Measurements from ENCODE around the gene NAALADL2. TPM values are rescaled to one million over a fixed set of nuclear protein-coding genes. Genes with fewer than 3 reads are reported as not detected.

Gene NAALADL2
- polyA plus RNA-seq, 2 of the 4 experiments (the other 2 are of a cell fraction), result 0.09 to 0.28 TPM

DNA sequence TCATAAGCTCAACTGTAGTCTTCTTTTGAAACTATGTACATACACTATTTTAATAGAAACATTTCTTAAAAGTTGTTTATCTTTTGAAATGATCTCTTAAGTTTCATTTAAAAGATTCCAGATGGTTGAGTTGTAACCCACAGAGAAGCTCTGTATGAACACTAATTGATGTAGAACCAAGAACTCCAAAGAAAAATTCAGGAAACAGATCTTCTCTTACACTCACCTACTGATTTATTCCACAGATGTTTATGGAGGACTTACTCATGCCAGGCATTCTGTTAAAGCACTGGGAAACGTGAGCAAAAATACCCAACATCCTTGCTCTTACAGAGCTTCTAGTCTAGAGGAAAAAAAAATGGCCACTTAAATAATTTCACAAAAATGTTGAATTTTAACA is 551.1 kb downstream of the NAALADL2 start:
- 20% methylated on average over 1 of the region's 1 CpG for WGBS (ENCODE audit: missing lambda C conversion rate)
- Histone ChIP-seq H3K27ac (no peak overlapping the region), H3K4me1 (no peaks in the 10 kb centered on the region), H3K9me3 (no peaks in the 10 kb centered on the region), H3K4me2 (no peak overlapping the region), H3K4me3 (no peak overlapping the region)
- FAIRE-seq (no peak), DNase-seq (ENCODE audit: low read depth in 1 of 2, low spot score in 1 of 2) (no peak), ATAC-seq (no peak)
- ChIA-PET POLR2A (no interaction called here), CTCF (interaction anchor here (0.7 kb wide), 1 partner anchor 62 kb away, joined by 3 read pairs; no protein-coding TSS in a partner anchor)
- TF ChIP-seq FOXS1 (CRISPR knock-in tag; IDR thresholded peaks at IDR 0.05), result no peak

DNA sequence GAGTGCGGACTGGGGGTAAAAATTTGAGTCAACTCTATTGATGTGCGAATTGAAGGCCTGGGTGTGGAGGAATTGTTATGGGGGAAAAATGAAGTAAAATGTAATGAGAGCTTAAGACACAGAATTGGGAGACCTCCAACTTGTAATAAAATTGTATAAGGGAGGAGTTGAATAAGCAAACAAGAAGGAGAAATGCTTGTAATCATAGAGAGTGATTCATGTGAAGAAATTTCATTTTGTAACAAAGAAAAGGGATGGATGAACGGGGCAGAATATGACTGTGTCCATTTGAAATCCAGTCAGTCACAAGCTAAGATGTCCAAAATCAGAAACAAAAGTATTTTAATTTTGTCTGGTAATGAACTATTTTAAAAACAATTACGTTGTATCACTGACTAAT is 552.3 kb downstream of the NAALADL2 start:
- no peak overlapping the region for H3K27ac ChIP-seq
- no peak for TF ChIP-seq CHD4 (IDR thresholded peaks at IDR 0.05; ENCODE audit: borderline replicate concordance)
- TF ChIP-seq ZFP36 (IDR thresholded peaks at IDR 0.05; ENCODE audit: borderline replicate concordance, partially characterized antibody), result no peak
- no peak for TF ChIP-seq HOXB5 (CRISPR knock-in tag; IDR thresholded peaks at IDR 0.05)
- no peak overlapping the region for H3K4me2 ChIP-seq
- WGBS (ENCODE audit: missing lambda C conversion rate), result 42% methylated on average over 4 of the region's 4 CpGs
- POLR2A ChIA-PET, result no interaction called here
- no peaks in the 10 kb centered on the region for H3K9me3 ChIP-seq
- ATAC-seq (no peak), DNase-seq (ENCODE audit: low read depth in 1 of 2, low spot score in 1 of 2) (no peak), FAIRE-seq (no peak)
- CTCF ChIA-PET, result no interaction called here
- no peaks in the 10 kb centered on the region for H3K4me1 ChIP-seq
- no peak overlapping the region for H3K4me3 ChIP-seq

DNA sequence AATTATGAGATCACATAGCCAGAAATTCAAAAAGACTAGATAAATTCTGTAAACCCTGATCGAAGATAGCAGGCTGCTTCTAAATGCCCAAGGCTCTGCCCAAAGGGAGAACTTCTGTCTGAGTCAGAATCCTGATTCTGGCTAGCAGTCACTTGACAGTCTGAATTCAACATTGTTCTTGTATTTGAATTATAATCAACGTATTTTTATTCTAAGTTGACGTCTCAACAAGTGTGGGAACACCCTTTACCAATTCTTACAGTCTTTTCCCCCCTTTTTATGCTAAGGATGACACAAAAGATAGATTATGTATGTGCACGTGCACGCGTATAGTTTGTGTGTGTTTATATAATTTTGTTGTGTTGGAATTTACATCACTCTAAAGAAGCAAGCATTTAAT is 552.8 kb downstream of the NAALADL2 start:
- Histone ChIP-seq H3K9me3 (no peaks in the 10 kb centered on the region), H3K4me2 (no peak overlapping the region), H3K4me3 (no peak overlapping the region), H3K4me1 (no peaks in the 10 kb centered on the region), H3K27ac (no peak overlapping the region)
- ATAC-seq, result no peak
- ChIA-PET CTCF (no interaction called here), POLR2A (no interaction called here)
- DNase-seq (ENCODE audit: low read depth in 1 of 2, low spot score in 1 of 2), result no peak
- FAIRE-seq, result no peak
- TF ChIP-seq HOXB13 (CRISPR knock-in tag; IDR thresholded peaks at IDR 0.05; ENCODE audit: low read depth), result no peak
- TF ChIP-seq RFX5 (IDR thresholded peaks at IDR 0.05), result no peak
- no peak for TF ChIP-seq RCOR1 (IDR thresholded peaks at IDR 0.05; ENCODE audit: low read depth, low read length)
- TF ChIP-seq JUN (IDR thresholded peaks at IDR 0.05), result no peak
- no peak for TF ChIP-seq POLR2AphosphoS2 (conservative IDR thresholded peaks at IDR 0.05; ENCODE audit: low read length)
- no peak for TF ChIP-seq CBX8 (IDR thresholded peaks at IDR 0.05)
- no peak for TF ChIP-seq JUNB (IDR thresholded peaks at IDR 0.05)
- TF ChIP-seq SREBF2 (IDR thresholded peaks at IDR 0.05), result no peak
- no peak for TF ChIP-seq MYC (IDR thresholded peaks at IDR 0.05; ENCODE audit: borderline replicate concordance, low read length)
- no peak for TF ChIP-seq PHF8 (IDR thresholded peaks at IDR 0.05; ENCODE audit: borderline replicate concordance, low read depth)
- no peak for TF ChIP-seq HDAC2 (IDR thresholded peaks at IDR 0.05)
- TF ChIP-seq KDM5A (IDR thresholded peaks at IDR 0.05), result no peak
- TF ChIP-seq, protein P1, sequence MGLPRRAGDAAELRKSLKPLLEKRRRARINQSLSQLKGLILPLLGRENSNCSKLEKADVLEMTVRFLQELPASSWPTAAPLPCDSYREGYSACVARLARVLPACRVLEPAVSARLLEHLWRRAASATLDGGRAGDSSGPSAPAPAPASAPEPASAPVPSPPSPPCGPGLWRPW (IDR thresholded peaks at IDR 0.05), result no peak
- TF ChIP-seq RNF2 (IDR thresholded peaks at IDR 0.05; ENCODE audit: borderline replicate concordance, low read depth), result no peak
- WGBS (ENCODE audit: missing lambda C conversion rate), result 53% methylated on average over 6 of the region's 6 CpGs

DNA sequence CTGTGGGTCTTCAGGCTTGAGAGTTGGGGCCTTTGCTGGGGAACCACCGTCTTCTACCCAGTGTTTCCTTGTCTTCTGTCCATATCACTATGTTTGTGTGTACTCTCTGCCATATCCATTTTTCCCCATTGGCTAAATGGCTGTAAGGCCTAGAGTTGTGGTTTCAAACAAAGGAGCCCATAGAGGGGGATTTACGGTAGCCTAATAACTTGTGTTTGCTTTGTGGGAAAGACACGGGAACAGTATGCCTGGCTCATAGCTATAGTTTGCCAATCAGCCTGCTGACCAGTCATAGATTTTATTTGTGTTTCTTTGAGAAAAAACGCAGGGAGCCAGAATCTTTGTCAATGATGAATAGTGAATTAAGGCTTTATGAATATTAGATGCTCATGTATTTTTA is 554.8 kb downstream of the NAALADL2 start:
- Histone ChIP-seq H3K4me2 (no peak overlapping the region), H3K4me3 (no peak overlapping the region), H3K27ac (no peak overlapping the region), H3K4me1 (no peaks in the 10 kb centered on the region), H3K9me3 (no peaks in the 10 kb centered on the region)
- WGBS (ENCODE audit: missing lambda C conversion rate), result 65% methylated on average over 4 of the region's 4 CpGs
- CTCF ChIA-PET, result no interaction called here
- ATAC-seq, result no peak
- POLR2A ChIA-PET, result no interaction called here
- FAIRE-seq, result no peak
- DNase-seq (ENCODE audit: low read depth in 1 of 2, low spot score in 1 of 2), result no peak
- TF ChIP-seq HEYL (CRISPR knock-in tag; IDR thresholded peaks at IDR 0.05) (no peak), HOXA7 (CRISPR knock-in tag; IDR thresholded peaks at IDR 0.05) (no peak), BHLHE40 (IDR thresholded peaks at IDR 0.05; ENCODE audit: low read depth, low read length) (no peak), FOSB (CRISPR knock-in tag; IDR thresholded peaks at IDR 0.05) (no peak), MAFK (IDR thresholded peaks at IDR 0.05; ENCODE audit: partially characterized antibody) (no peak), EHMT2 (IDR thresholded peaks at IDR 0.05; ENCODE audit: low read depth) (no peak), HOXB5 (CRISPR knock-in tag; IDR thresholded peaks at IDR 0.05) (no peak), MAZ (IDR thresholded peaks at IDR 0.05; ENCODE audit: borderline replicate concordance, low read depth, low read length) (no peak), HDAC2 (IDR thresholded peaks at IDR 0.05) (no peak)
- TF ChIP-seq, protein P2, sequence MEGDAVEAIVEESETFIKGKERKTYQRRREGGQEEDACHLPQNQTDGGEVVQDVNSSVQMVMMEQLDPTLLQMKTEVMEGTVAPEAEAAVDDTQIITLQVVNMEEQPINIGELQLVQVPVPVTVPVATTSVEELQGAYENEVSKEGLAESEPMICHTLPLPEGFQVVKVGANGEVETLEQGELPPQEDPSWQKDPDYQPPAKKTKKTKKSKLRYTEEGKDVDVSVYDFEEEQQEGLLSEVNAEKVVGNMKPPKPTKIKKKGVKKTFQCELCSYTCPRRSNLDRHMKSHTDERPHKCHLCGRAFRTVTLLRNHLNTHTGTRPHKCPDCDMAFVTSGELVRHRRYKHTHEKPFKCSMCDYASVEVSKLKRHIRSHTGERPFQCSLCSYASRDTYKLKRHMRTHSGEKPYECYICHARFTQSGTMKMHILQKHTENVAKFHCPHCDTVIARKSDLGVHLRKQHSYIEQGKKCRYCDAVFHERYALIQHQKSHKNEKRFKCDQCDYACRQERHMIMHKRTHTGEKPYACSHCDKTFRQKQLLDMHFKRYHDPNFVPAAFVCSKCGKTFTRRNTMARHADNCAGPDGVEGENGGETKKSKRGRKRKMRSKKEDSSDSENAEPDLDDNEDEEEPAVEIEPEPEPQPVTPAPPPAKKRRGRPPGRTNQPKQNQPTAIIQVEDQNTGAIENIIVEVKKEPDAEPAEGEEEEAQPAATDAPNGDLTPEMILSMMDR (IDR thresholded peaks at IDR 0.05), result no peak
- TF ChIP-seq, protein P3, sequence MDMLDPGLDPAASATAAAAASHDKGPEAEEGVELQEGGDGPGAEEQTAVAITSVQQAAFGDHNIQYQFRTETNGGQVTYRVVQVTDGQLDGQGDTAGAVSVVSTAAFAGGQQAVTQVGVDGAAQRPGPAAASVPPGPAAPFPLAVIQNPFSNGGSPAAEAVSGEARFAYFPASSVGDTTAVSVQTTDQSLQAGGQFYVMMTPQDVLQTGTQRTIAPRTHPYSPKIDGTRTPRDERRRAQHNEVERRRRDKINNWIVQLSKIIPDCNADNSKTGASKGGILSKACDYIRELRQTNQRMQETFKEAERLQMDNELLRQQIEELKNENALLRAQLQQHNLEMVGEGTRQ (IDR thresholded peaks at IDR 0.05), result no peak
- TF ChIP-seq, protein P1 (IDR thresholded peaks at IDR 0.05), result no peak
- TF ChIP-seq, protein P4, sequence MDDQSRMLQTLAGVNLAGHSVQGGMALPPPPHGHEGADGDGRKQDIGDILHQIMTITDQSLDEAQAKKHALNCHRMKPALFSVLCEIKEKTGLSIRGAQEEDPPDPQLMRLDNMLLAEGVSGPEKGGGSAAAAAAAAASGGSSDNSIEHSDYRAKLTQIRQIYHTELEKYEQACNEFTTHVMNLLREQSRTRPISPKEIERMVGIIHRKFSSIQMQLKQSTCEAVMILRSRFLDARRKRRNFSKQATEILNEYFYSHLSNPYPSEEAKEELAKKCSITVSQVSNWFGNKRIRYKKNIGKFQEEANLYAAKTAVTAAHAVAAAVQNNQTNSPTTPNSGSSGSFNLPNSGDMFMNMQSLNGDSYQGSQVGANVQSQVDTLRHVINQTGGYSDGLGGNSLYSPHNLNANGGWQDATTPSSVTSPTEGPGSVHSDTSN (IDR thresholded peaks at IDR 0.05), result no peak

All from A549 (cell line).